Vagina (tissue), 2 donors: ENCODE measurements around the gene CLASRP. TPM values are rescaled to one million over a fixed set of nuclear protein-coding genes. Genes with fewer than 3 reads are reported as not detected.
"Not testable (repeated sequence)": the region's sequence is repeated elsewhere in the genome, so short reads cannot be mapped to it uniquely, and the experiment has no call there.

Experiments
- DNase-seq, 2 donors: peaks; one replicate each; pipeline ENCODE4 v3.0.0-alpha.2; 2017; ENCODE audit errors: extremely low spot score in 2 of 2
- H3K27ac ChIP-seq: fragments of 200-600 bp; sonication (generic); one replicate; pipeline ENCODE4 v1.5.1; 2019
- H3K27me3 ChIP-seq: fragments of 200-600 bp; sonication (generic); one replicate; pipeline ENCODE4 v1.5.1; 2019
- H3K36me3 ChIP-seq, 2 donors: fragments of 200-600 bp; sonication (generic); one replicate each; pipeline ENCODE4 v1.5.1; 2017 to 2019
- H3K4me1 ChIP-seq: fragments of 200-600 bp; sonication (generic); one replicate; pipeline ENCODE4 v1.5.1; 2019
- H3K4me3 ChIP-seq, 2 donors: fragments of 200-600 bp; sonication (generic); 1 replicate in 1 of 2; 2 replicates in 1 of 2; pipeline ENCODE4 v1.5.1; 2016 to 2019
- H3K9me3 ChIP-seq: fragments of 200-600 bp; sonication (generic); one replicate; pipeline ENCODE4 v1.5.1; 2019
- POLR2A ChIP-seq, 2 donors: fragments of 450-650 bp; IDR thresholded peaks; one replicate each; pipeline ENCODE4 v1.6.1; 2017; ENCODE audit warnings: antibody characterized with exemption in 2 of 2, mild to moderate bottlenecking in 2 of 2, moderate library complexity in 2 of 2
- POLR2AphosphoS5 ChIP-seq, 2 donors: sonication (generic); formaldehyde crosslinking; IDR thresholded peaks; one replicate each; pipeline ENCODE4 v1.9.0; 2017; ENCODE audit warnings: antibody characterized with exemption in 2 of 2, mild to moderate bottlenecking in 2 of 2, low read depth in 1 of 2; ENCODE audit not compliant: insufficient read depth in 1 of 2
- intact Hi-C: fragments of 100-400 bp; cut with DNase I; formaldehyde crosslinking; loops from one replicate; pipeline ENCODE4 v1.15.1; 2023
- total RNA-seq: library from RNA; depleted of rRNA; stranded (reverse); fragments of >200 nt; gene quantifications from one replicate; pipeline ENCODE4 v1.2.3, GENCODE V29; 2016
- TF ChIP-seq, protein P1 (sequence below), 3 experiments: fragments of 450-650 bp in 2 of 3; fragments of 200-600 bp in 1 of 3; sonication (generic) in 1 of 3; IDR thresholded peaks; one replicate each; pipeline ENCODE4 v1.5.1; 2017 to 2019; ENCODE audit warnings: antibody characterized with exemption in 3 of 3, mild to moderate bottlenecking in 2 of 3, moderate library complexity in 2 of 3

Gene CLASRP
- total RNA-seq, 1 donor from 2014 or later, result 93.5 TPM

GRCh38 chr19:45101806-45102205 lies 63.0 kb downstream of the CLASRP start:
- no peak overlapping the region for H3K4me3 ChIP-seq
- peaks cover 81% of the 10 kb centered on the region for H3K4me1 ChIP-seq
- TF ChIP-seq POLR2A (IDR thresholded peaks at IDR 0.05), result no peak
- TF ChIP-seq, protein P1, sequence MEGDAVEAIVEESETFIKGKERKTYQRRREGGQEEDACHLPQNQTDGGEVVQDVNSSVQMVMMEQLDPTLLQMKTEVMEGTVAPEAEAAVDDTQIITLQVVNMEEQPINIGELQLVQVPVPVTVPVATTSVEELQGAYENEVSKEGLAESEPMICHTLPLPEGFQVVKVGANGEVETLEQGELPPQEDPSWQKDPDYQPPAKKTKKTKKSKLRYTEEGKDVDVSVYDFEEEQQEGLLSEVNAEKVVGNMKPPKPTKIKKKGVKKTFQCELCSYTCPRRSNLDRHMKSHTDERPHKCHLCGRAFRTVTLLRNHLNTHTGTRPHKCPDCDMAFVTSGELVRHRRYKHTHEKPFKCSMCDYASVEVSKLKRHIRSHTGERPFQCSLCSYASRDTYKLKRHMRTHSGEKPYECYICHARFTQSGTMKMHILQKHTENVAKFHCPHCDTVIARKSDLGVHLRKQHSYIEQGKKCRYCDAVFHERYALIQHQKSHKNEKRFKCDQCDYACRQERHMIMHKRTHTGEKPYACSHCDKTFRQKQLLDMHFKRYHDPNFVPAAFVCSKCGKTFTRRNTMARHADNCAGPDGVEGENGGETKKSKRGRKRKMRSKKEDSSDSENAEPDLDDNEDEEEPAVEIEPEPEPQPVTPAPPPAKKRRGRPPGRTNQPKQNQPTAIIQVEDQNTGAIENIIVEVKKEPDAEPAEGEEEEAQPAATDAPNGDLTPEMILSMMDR (IDR thresholded peaks at IDR 0.05), result no peak
- TF ChIP-seq POLR2AphosphoS5 (IDR thresholded peaks at IDR 0.05; ENCODE audit: insufficient read depth in 1 of 2, low read depth in 1 of 2), result no peak
- H3K27ac ChIP-seq, result no peak overlapping the region
- H3K27me3 ChIP-seq, result no peaks in the 10 kb centered on the region
- DNase-seq, result no peak
- no peaks in the 10 kb centered on the region for H3K36me3 ChIP-seq
- intact Hi-C loops, result no loop called here
- H3K9me3 ChIP-seq, result no peaks in the 10 kb centered on the region

- Histone ChIP-seq H3K4me3 (no peak overlapping the region), H3K9me3 (no peaks in the 10 kb centered on the region), H3K36me3 (no peaks in the 10 kb centered on the region), H3K27me3 (no peaks in the 10 kb centered on the region), H3K27ac (peak overlapping the region; percentile 70), H3K4me1 (peaks cover 74% of the 10 kb centered on the region)
- DNase-seq, result no peak
- TF ChIP-seq POLR2AphosphoS5 (IDR thresholded peaks at IDR 0.05; ENCODE audit: insufficient read depth in 1 of 2, low read depth in 1 of 2), result no peak
- TF ChIP-seq, protein P1 (IDR thresholded peaks at IDR 0.05), result no peak
- TF ChIP-seq POLR2A (IDR thresholded peaks at IDR 0.05), result no peak
- intact Hi-C loops, result no loop called here
Observed at GRCh38 chr19:45102481-45102880, 63.6 kb downstream of the CLASRP start.

DNA sequence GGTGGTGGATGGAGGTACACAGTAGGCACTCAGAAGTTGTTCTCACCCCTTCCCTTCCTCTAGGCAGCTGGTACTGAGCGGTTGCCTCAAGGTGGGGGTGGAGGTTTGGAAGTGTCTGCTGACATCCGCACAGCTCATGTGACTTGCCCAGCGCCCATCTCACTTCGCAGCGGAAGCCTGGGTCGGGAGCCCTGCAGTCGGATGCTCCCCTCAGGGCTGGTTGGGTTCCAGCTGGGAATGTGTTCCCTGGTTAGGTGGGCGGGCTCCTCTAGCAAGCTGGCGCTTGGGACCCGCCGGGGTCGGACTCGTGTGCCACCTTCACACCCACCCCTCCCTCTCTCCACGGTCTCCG lies 64.3 kb downstream of the CLASRP start:
- peak overlapping the region; percentile 19 to 32 for H3K4me3 ChIP-seq
- H3K4me1 ChIP-seq, result peaks cover 68% of the 10 kb centered on the region
- H3K27me3 ChIP-seq, result no peaks in the 10 kb centered on the region
- intact Hi-C loops, result no loop called here
- no peak for DNase-seq
- H3K27ac ChIP-seq, result peak overlapping the region; percentile 70
- no peaks in the 10 kb centered on the region for H3K9me3 ChIP-seq
- TF ChIP-seq, protein P1 (IDR thresholded peaks at IDR 0.05), result no peak
- TF ChIP-seq POLR2AphosphoS5 (IDR thresholded peaks at IDR 0.05; ENCODE audit: insufficient read depth in 1 of 2, low read depth in 1 of 2) (no peak), POLR2A (IDR thresholded peaks at IDR 0.05) (no peak)
- no peaks in the 10 kb centered on the region for H3K36me3 ChIP-seq

- no peak for DNase-seq
- H3K36me3 ChIP-seq, result no peaks in the 10 kb centered on the region
- H3K27ac ChIP-seq, result peak overlapping the region; percentile 70
- no peaks in the 10 kb centered on the region for H3K27me3 ChIP-seq
- H3K4me3 ChIP-seq, result peak overlapping the region; percentile 19 to 32
- intact Hi-C loops, result no loop called here
- TF ChIP-seq, protein P1 (IDR thresholded peaks at IDR 0.05), result no peak
- no peak for TF ChIP-seq POLR2A (IDR thresholded peaks at IDR 0.05)
- no peak for TF ChIP-seq POLR2AphosphoS5 (IDR thresholded peaks at IDR 0.05; ENCODE audit: insufficient read depth in 1 of 2, low read depth in 1 of 2)
- no peaks in the 10 kb centered on the region for H3K9me3 ChIP-seq
- H3K4me1 ChIP-seq, result peaks cover 62% of the 10 kb centered on the region
Observed at GRCh38 chr19:45103508-45104319, 64.9 kb downstream of the CLASRP start.

DNA sequence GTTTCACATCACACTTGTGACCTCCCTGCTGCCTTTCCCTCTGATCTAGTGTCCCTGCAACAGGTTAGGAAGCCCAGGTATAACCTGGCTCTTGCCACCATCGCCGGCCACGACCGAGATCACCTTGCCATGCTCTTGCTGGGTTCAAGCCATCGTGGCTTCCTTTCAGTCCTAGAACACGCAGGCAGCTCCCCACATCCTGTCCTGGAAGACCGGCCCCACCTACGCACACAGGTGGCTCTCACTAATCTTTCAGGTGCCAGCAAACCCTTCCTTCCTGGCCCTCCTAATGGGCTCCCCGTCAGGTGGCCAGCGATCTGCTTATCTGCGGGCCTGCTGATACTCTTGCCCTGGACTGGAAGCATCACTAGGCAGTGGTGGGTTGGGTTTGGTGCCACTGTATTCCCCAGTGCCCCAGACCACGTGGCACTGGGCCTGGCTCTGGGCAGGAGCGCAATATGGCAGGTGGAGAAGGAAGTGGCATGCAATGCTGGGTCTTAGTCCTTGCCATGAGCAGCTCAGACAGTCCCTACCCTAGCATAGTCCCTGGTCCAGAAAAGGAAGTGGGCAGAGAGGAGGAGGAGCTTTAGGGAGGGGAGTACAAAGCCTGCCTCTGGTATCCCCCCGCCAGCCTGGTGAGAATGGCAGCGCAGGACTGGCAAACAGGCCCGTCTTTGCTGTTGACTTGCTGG lies 66.0 kb downstream of the CLASRP start:
- no peak for TF ChIP-seq POLR2AphosphoS5 (IDR thresholded peaks at IDR 0.05; ENCODE audit: insufficient read depth in 1 of 2, low read depth in 1 of 2)
- TF ChIP-seq, protein P1 (IDR thresholded peaks at IDR 0.05), result no peak
- no peak for TF ChIP-seq POLR2A (IDR thresholded peaks at IDR 0.05)
- intact Hi-C loops, result no loop called here
- Histone ChIP-seq H3K4me1 (peaks cover 51% of the 10 kb centered on the region), H3K36me3 (no peaks in the 10 kb centered on the region), H3K27me3 (no peaks in the 10 kb centered on the region), H3K9me3 (no peaks in the 10 kb centered on the region), H3K4me3 (no peak overlapping the region), H3K27ac (no peak overlapping the region)
- DNase-seq, result no peak

- DNase-seq, intact Hi-C loops: not testable (repeated sequence)
- H3K4me1 ChIP-seq, result peaks cover 44% of the 10 kb centered on the region
Observed at GRCh38 chr19:45106363-45106762, 67.5 kb downstream of the CLASRP start.

More at GRCh38 chr19:45106363-45106762, 67.5 kb downstream of the CLASRP start:
- not testable (repeated sequence) for H3K4me3 ChIP-seq, H3K36me3 ChIP-seq, H3K9me3 ChIP-seq, H3K27ac ChIP-seq, H3K27me3 ChIP-seq
